HG02981 (cell line): Measurements from ENCODE around the gene KANSL3.
"Not testable (repeated sequence)": the region's sequence is repeated elsewhere in the genome, so short reads cannot be mapped to it uniquely, and the experiment has no call there.

Experiments used
- ATAC-seq: cut with Tn5 transposase; IDR thresholded peaks from one replicate; pipeline ENCODE4 v1.9.1; 2021; ENCODE audit warnings: mild to moderate bottlenecking, moderate library complexity; ENCODE audit not compliant: unreplicated experiment

The KANSL3 gene

GRCh38 chr2:96655526-96655925, 17.4 kb upstream of the KANSL3 start:
- ATAC-seq, result no peak

GRCh38 chr2:96654791-96655190, 16.7 kb upstream of the KANSL3 start:
- ATAC-seq, result not testable (repeated sequence)

- ATAC-seq, result no peak
These were observed 13.7 kb upstream of the KANSL3 start for GRCh38 chr2:96651793-96652192.

- ATAC-seq, result no peak
These were observed 11.2 kb upstream of the KANSL3 start for GRCh38 chr2:96649342-96649741.

- ATAC-seq, result no peak
These were observed 10.3 kb upstream of the KANSL3 start for GRCh38 chr2:96648306-96648930.

GRCh38 chr2:96647681-96648080, 9.6 kb upstream of the KANSL3 start:
- ATAC-seq, result no peak

GRCh38 chr2:96642564-96643360, 4.7 kb upstream of the KANSL3 start, which contains the start of gene FER1L5:
FER1L5 (plus strand) TSS chr2:96642764; CDS start chr2:96642837, 73 bp downstream.
- no peak for ATAC-seq

- peak; percentile 69 for ATAC-seq
These were observed 548 bp downstream of the KANSL3 start for GRCh38 chr2:96637385-96638143.

- no peak for ATAC-seq
These were observed 1.5 kb downstream of the KANSL3 start for GRCh38 chr2:96636551-96637171.

- no peak for ATAC-seq
These were observed 4.5 kb downstream of the KANSL3 start for GRCh38 chr2:96633641-96634040.

- no peak for ATAC-seq
These were observed 6.2 kb downstream of the KANSL3 start for GRCh38 chr2:96631804-96632435.

- no peak for ATAC-seq
These were observed 11.6 kb downstream of the KANSL3 start for GRCh38 chr2:96626553-96626942.

GRCh38 chr2:96625571-96626552, 12.2 kb downstream of the KANSL3 start:
- no peak for ATAC-seq

GRCh38 chr2:96623116-96623515, 15.0 kb downstream of the KANSL3 start:
- no peak for ATAC-seq

GRCh38 chr2:96622544-96622943, 15.6 kb downstream of the KANSL3 start:
- ATAC-seq, result no peak

- ATAC-seq, result no peak
These were observed 19.4 kb downstream of the KANSL3 start for GRCh38 chr2:96618596-96619283.

- no peak for ATAC-seq
These were observed 21.1 kb downstream of the KANSL3 start for GRCh38 chr2:96617012-96617411.

- no peak for ATAC-seq
These were observed 21.6 kb downstream of the KANSL3 start for GRCh38 chr2:96616535-96616934.

GRCh38 chr2:96616128-96616527, 22.0 kb downstream of the KANSL3 start:
- no peak for ATAC-seq
